GM10266 (cell line): ENCODE data around the gene ZNF619.

ENCODE experiments used
- DNase-seq: peaks from one replicate; pipeline ENCODE4 v3.0.0; 2012; ENCODE audit errors: extremely low spot score
- CTCF ChIP-seq: IDR thresholded peaks from 2 replicates; pipeline ENCODE4 v1.5.1; 2012; ENCODE audit warnings: mild to moderate bottlenecking, low read depth; ENCODE audit not compliant: control insufficient read depth, insufficient read depth; ENCODE audit errors: missing control alignments

ZNF619 gene

GRCh38 chr3:40476478-40477470 lies at the start of gene ZNF619:
Gene ZNF619 (plus strand): TSS chr3:40477122. CDS start chr3:40477980, 858 bp downstream.
- peak; percentile 71 for DNase-seq
- no peak for TF ChIP-seq CTCF

- DNase-seq: no peak
- TF ChIP-seq CTCF: no peak
Measured at GRCh38 chr3:40432793-40433192, 44.1 kb upstream of the ZNF619 start.

- no peak for DNase-seq
- no peak for TF ChIP-seq CTCF
Measured at GRCh38 chr3:40437889-40438288, 39.0 kb upstream of the ZNF619 start.

- no peak for TF ChIP-seq CTCF
- DNase-seq: no peak
Measured at GRCh38 chr3:40445062-40445461, 31.9 kb upstream of the ZNF619 start.

- TF ChIP-seq CTCF: no peak
- DNase-seq: no peak
Measured at GRCh38 chr3:40445880-40446279, 31.0 kb upstream of the ZNF619 start.

GRCh38 chr3:40450438-40450837 lies 26.5 kb upstream of the ZNF619 start:
- DNase-seq: no peak
- TF ChIP-seq CTCF: no peak

GRCh38 chr3:40451551-40451950 lies 25.4 kb upstream of the ZNF619 start:
- TF ChIP-seq CTCF: no peak
- DNase-seq: no peak
